Esophagus muscularis mucosa (tissue), 4 donors: ENCODE measurements around the gene ECEL1.

ENCODE experiments used
- CTCF ChIP-seq, 3 experiments: fragments of 200-600 bp in 2 of 3; fragments of 450-650 bp in 1 of 3; sonication (generic) in 2 of 3; IDR thresholded peaks; one replicate each; pipeline ENCODE4 v1.5.1; 2017 to 2019; ENCODE audit warnings: antibody characterized with exemption in 3 of 3, mild to moderate bottlenecking in 2 of 3, moderate library complexity in 1 of 3
- EP300 ChIP-seq: sonication (generic); formaldehyde crosslinking; IDR thresholded peaks from one replicate; pipeline ENCODE4 v1.6.1; 2017; ENCODE audit warnings: antibody characterized with exemption
- POLR2A ChIP-seq: fragments of 450-650 bp; IDR thresholded peaks from one replicate; pipeline ENCODE4 v1.6.1; 2017; ENCODE audit warnings: antibody characterized with exemption, moderate library complexity, mild to moderate bottlenecking, low read depth
- POLR2AphosphoS5 ChIP-seq, 2 donors: sonication (generic); formaldehyde crosslinking; IDR thresholded peaks; one replicate each; pipeline ENCODE4 v1.6.1; 2017; ENCODE audit warnings: antibody characterized with exemption in 2 of 2

- TF ChIP-seq CTCF (IDR thresholded peaks at IDR 0.05) (no peak), POLR2A (no peak), EP300 (no peak), POLR2AphosphoS5 (IDR thresholded peaks at IDR 0.05) (no peak)
These were observed 37.1 kb upstream of the ECEL1 start for GRCh38 chr2:232524771-232525170.
